Measurements from ENCODE around the gene BABAM2.

BABAM2 gene

GRCh38 chr2:28292491-28292890 is 402.0 kb downstream of the BABAM2 start:
- no peak for DNase-seq

GRCh38 chr2:28293416-28293815 is 402.9 kb downstream of the BABAM2 start:
- DNase-seq, result no peak

- DNase-seq, result no peak
Measured at GRCh38 chr2:28294451-28294850, 403.9 kb downstream of the BABAM2 start.

GRCh38 chr2:28296243-28296642 is 405.7 kb downstream of the BABAM2 start:
- no peak for DNase-seq

GRCh38 chr2:28296904-28297303 is 406.4 kb downstream of the BABAM2 start:
- no peak for DNase-seq

- no peak for DNase-seq
Measured at GRCh38 chr2:28297531-28297930, 407.0 kb downstream of the BABAM2 start.

- DNase-seq, result no peak
Measured at GRCh38 chr2:28298406-28298805, 407.9 kb downstream of the BABAM2 start.

- DNase-seq, result no peak
Measured at GRCh38 chr2:28300485-28301341, 410.2 kb downstream of the BABAM2 start.

GRCh38 chr2:28305202-28305601 is 414.7 kb downstream of the BABAM2 start:
- no peak for DNase-seq

- no peak for DNase-seq
Measured at GRCh38 chr2:28310107-28310506, 419.6 kb downstream of the BABAM2 start.

GRCh38 chr2:28311660-28312249 is 421.2 kb downstream of the BABAM2 start:
- no peak for DNase-seq

GRCh38 chr2:28312307-28313219 is 422.0 kb downstream of the BABAM2 start:
- no peak for DNase-seq

- DNase-seq, result no peak
Measured at GRCh38 chr2:28313220-28313784, 422.8 kb downstream of the BABAM2 start.

- no peak for DNase-seq
Measured at GRCh38 chr2:28314968-28315367, 424.4 kb downstream of the BABAM2 start.

- DNase-seq, result no peak
Measured at GRCh38 chr2:28316546-28317335, 426.2 kb downstream of the BABAM2 start.

GRCh38 chr2:28317390-28317789 is 426.9 kb downstream of the BABAM2 start:
- DNase-seq, result no peak

GRCh38 chr2:28318023-28318422 is 427.5 kb downstream of the BABAM2 start:
- no peak for DNase-seq

GRCh38 chr2:28318462-28319117 is 428.1 kb downstream of the BABAM2 start:
- no peak for DNase-seq

GRCh38 chr2:28319118-28320008 is 428.8 kb downstream of the BABAM2 start:
- no peak for DNase-seq

GRCh38 chr2:28320009-28320365 is 429.5 kb downstream of the BABAM2 start:
- DNase-seq, result no peak

GRCh38 chr2:28320371-28320770 is 429.8 kb downstream of the BABAM2 start:
- DNase-seq, result no peak

Measured in NCI-H2029 treated with DMSO at 0.1 percent for 48 hours (cell line).